GM15510 (cell line): ENCODE results near the gene ISCU.
A peak's percentile ranks its signal among the peaks of the same experiment; 100 is the strongest.

Source experiments
- POLR2A ChIP-seq: IDR thresholded peaks from 3 replicates; pipeline ENCODE4 v1.6.1; 2011; ENCODE audit warnings: borderline replicate concordance; ENCODE audit not compliant: insufficient read length; ENCODE audit errors: extremely low read depth

Gene ISCU

DNA sequence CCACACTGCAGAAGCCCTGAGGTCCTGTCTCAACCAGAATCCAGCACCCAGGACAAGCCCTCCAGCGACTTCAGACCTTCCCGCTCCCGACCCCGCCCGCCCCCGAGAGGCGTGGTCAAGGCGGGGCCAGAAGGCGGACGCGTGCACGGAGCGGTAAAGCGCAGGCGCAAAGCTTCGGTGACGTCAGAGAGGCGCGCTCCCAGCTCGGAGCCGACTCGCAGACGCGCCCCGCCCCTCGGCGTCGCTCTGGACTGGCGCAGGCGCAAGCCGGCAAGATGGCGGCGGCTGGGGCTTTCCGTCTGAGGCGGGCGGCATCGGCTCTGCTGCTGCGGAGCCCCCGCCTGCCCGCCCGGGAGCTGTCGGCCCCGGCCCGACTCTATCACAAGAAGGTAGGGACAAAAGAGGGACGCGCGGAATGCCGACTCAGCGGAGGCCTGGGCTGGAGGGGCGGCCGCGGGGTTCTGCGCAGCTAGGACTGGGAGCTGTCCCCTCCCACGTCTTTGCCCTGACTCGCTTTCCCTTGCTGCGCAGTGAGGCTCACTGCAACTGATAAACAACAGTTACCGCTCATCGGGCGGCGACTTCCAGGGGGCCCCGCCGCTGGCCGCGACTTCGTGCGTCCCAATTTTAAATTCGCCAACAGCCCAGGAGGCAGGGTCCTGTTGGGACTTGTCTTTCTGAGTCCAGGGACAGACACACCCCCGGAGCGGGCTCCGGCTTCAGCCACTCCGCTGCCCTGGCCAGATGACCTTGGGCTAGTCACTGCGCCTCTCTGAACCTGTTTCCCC, at the start of gene ISCU:
ISCU (plus strand) TSS at position 249 of the 788 bp plus-strand sequence; CDS start at position 276, 27 bp downstream.
- TF ChIP-seq POLR2A, result peak; percentile 97

DNA sequence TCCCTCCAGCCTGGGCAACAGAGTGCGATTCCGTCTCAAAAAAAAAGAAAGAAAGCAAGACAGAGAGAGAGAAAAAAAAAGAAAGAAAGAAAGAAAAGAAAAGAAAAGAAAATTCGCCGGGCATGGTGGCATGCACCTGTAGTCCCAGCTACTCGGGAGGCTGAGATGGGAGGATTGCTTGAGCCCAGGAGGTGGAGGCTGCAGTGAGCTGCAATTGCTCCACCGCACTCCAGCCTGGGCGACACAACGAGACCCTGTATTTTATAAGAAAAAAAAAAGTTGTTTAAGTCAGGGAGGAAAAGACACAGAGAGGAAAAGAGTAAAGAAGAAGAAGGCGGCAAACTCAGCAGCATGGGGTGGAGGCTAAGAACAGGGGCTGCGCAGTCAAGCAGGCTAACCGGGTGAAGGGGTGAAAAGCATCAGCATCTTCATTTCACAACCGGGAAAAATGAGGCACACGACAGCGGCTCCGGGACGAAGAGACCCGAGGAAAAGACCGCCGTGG, 47.9 kb upstream of the ISCU start:
- TF ChIP-seq POLR2A, result no peak

DNA sequence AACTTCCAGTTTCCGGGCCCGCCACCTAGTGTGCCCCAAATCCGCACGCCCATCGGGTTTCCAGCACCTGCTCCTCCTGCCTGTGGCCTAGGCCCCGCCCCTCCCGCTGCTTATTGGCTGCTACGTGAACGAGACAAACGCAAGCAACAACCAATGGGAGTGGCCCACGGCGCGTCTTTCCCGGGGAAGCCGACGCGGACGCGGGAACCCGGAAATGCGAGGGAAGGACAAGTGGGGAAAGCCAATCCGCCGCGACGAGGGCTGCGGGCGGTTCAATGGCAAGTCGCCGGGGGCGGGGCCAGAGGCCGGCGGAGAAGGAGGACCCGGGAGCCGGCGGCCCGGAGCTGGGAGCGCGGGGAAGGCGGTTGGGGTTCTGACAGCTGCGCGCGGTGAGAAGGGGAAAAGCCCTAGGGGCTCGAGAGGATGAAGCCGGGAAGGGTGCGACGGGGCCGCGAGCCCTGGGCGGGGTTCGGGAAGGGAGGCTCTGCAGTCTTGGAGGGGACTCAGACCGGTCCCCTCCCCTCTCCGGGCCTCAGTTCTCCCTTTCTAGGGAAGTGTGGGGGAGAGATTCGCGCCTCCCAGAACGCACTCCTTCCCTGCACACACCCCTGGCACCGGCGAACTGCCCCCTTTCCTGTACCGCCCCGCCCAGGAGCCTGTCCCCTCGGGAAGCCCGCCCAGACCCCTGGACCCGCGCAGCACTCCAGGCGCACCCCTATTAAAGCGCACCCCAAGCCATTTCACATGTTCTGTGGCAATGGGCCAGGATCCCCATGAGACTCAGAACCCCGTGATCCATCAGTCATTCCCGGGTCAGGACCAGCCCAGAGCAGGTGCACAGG, 47.2 kb upstream of the ISCU start, which contains the start of gene FICD:
FICD (plus strand) TSS at position 305 of the 842 bp plus-strand sequence. CDS start 1,696 bp downstream, outside the sequence.
- peak; percentile 59 for TF ChIP-seq POLR2A

DNA sequence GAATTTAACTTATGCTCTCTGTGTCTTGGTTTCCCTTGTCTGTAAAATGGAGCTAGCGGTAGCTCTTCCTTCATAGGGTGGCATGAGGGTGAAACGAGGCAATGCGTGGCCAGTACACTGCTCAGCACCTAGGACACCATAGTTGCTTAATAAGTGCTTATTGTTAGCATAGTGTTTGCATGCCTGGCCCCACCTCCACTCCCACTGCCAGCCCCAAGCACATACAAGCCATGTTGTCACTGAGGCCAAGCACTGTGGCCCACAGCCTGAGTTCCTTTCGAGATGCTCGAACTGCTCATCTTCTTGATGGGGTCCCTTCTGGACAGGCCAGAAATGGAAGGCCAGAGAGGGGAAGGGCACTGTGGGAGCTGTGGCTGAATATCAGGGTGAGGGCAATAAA, 46.5 kb upstream of the ISCU start:
- no peak for TF ChIP-seq POLR2A

DNA sequence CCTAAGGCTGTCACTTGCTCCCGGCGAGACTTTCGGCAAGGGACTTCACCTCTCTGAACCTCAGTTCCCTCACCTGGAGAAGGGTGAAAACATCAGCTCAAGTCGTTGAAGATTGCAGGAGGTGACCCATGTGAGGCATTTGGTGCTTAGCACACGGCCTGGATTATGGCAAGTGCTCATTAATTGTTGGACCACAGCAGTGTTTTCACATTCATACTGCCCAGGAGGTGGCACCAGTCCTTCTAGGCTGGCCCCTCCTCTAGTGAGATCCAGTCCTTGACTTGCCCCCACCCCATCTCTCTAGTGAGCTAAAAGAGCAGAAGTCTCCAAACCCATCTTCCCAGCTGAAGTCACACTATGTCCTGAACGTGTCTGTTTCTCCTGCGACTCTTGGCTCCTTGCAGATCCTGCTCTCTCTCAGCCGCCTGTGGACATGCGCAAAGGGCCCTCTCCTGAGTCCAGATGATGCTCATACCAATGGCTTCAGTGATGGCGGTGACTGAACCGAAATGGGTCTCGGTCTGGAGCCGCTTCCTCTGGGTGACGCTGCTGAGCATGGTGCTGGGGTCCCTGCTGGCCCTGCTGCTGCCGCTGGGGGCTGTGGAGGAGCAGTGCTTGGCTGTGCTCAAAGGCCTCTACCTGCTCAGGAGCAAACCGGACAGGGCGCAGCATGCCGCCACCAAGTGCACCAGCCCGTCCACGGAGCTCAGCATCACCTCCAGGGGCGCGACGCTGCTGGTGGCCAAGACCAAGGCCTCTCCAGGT, 45.7 kb upstream of the ISCU start:
- no peak for TF ChIP-seq POLR2A

DNA sequence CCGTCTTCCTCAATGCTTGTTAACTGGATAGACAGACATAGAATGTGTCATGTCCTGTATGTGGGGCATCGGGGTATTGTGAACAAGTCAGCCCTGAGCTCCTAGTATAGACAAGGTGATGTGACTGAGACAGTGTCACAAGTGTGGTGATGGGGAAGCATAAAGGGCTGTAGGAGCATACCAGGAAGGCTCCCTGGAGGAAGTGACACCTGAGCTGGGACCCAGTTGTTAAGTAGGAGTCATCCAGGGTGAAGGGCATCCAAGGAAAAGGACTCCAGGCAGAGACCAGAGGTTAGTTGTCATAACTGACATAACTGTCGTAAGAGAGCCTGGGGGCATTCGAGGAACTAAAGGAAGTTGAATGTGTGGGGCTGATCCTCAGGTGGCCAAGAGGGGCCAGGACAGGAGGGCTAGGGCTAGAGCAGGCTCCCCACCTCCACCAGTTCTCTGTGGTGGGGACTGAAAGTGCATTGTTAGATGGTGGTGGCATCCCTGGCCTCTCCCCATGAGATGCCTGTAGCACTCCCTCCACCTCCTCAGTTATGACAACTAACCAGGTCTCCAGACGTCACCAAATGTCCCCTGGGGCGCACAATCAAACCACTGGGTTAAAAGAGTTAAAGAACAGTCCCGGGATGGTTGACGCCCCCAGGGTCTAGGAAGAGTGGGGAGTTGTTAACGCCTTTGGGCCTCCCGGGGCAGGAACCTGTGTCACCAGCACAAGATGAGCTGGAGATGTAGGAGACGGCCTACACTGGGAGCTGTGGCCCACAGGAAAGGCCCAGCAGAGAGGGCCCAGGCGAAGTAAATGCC, 44.9 kb upstream of the ISCU start:
- no peak for TF ChIP-seq POLR2A

DNA sequence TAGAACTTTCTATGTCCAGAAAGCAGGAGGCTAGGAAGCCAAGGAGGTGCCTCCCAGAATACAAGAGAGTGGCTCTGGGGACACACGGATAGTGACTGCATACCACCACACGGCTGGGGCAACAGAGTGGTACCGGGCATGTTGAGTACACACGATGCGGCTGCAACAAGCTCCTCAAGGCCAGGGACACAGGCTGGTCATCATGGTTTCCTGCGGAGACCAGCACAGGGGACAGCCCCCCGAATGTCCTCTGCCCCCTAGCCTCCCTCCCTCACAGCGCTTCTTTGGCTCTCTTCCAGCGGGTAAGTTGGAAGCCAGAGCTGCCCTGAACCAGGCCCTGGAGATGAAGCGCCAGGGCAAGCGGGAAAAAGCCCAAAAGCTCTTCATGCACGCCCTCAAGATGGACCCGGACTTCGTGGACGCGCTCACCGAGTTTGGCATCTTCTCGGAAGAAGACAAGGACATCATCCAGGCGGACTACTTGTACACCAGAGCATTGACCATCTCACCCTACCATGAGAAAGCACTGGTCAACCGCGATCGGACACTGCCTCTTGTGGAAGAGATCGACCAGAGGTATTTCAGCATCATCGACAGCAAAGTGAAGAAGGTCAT, 44.2 kb upstream of the ISCU start:
- no peak for TF ChIP-seq POLR2A

DNA sequence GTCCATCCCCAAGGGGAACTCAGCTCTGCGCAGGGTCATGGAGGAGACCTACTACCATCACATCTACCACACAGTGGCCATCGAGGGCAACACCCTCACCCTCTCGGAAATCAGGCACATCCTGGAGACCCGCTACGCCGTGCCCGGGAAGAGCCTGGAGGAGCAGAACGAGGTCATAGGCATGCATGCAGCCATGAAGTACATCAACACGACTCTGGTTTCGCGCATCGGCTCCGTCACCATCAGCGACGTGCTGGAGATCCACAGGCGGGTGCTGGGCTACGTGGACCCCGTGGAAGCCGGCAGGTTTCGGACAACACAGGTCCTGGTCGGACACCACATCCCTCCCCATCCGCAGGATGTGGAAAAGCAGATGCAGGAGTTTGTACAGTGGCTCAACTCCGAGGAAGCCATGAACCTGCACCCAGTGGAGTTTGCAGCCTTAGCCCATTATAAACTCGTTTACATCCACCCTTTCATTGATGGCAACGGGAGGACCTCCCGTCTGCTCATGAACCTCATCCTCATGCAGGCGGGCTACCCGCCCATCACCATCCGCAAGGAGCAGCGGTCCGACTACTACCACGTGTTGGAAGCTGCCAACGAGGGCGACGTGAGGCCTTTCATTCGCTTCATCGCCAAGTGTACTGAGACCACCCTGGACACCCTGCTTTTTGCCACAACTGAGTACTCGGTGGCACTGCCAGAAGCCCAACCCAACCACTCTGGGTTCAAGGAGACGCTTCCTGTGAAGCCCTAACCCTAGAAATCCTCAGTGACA, 43.5 kb upstream of the ISCU start:
- peak; percentile 12 for TF ChIP-seq POLR2A

DNA sequence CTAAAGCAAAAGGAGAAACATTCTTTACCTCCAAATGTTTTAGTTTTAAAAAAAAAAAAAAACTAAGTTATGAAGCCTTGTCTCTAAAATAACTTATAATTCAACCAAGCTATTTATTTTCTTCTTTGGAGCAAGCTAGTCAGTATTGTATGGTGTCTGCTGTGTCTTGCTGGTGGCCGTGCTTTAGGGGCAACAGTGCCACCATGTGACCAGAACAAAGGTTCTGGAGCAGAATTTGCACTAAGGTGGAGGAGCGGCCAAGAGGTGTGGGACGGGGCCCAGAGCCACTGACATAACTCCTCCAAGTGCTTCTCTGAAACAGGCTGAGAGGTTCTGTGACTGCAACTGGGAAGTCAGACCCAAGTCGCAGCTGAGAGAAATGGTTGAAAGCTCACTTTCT, 42.8 kb upstream of the ISCU start:
- TF ChIP-seq POLR2A, result no peak

DNA sequence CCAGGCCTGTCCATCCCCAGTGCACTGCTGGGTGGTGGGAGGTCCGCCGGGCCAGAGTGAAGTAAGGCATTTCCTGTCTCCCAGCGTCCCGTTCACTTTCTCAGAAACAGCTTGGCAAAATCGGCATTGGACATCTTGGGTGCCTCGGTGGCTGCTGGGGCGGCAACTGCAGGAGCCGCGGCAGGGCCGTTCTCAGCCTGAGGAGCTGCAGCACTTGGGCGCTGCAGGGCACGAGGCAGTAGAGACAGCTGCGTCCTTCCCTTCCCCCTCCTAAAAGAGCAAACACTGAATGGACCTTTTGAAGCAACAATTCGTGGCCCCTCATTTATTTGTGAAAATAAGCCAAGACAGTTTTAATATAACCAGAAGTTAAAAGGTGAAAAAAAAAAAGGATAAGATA, 39.0 kb upstream of the ISCU start:
- no peak for TF ChIP-seq POLR2A

DNA sequence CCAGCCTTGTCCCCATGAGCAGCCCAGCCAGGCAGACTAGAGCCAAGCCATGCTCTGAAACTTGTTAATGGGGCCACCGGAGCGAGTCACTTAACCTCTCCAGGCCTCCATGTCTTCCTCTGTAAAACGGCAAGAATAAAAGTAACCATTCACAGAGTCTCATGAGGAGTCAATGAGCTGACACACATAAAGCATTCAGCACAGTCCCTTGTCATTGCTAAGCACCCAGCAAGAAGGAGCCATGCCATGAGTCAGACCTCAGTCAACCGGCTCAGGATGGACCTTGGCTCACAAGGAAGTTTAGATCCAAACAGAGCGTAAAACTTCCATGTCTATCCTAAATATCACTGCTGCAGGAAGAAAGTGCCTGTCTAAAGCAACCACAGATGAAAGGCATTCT, 36.7 kb upstream of the ISCU start:
- TF ChIP-seq POLR2A, result no peak

DNA sequence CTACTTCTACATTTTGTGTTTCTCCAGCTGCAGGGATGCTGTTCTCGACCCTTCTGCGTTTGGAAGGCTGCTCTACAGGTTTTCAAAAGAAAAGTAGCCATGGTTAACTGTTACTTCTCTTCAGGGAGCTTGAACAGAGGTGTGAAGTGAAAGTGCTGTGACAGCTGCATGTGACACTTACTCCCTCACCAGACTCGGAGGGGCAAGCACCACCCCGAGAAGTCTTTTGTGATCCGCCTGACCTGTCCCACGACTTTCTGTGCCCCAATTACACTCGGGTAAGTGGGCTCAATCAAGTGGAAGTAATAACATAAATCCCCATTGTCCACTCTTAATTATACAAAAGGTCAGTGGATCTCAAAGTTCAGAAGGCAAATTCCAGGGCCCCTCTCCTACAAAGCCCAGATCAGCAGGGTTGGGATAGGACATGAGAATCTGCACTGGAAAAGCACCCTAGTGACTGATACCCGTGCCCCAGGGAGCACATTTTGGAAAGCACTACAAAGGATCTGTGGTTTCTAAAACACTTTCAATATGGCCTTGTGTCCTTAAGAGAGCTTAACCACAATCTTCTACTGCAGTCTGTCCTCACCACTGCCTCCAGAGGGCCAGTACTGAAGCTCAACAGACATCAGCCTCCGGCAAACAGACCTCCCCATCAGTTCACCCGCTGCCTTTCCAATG, 35.8 kb upstream of the ISCU start:
- TF ChIP-seq POLR2A, result no peak
